NCI-H526 (cell line): ENCODE results near the gene FCER1G.
"Not testable (repeated sequence)": the region's sequence is repeated elsewhere in the genome, so short reads cannot be mapped to it uniquely, and the experiment has no call there.

Experiments used
- DNase-seq, 2 experiments: peaks; one replicate each; lab custom pipeline; 2025; lab: John Stamatoyannopoulos, UW

Gene FCER1G

DNA sequence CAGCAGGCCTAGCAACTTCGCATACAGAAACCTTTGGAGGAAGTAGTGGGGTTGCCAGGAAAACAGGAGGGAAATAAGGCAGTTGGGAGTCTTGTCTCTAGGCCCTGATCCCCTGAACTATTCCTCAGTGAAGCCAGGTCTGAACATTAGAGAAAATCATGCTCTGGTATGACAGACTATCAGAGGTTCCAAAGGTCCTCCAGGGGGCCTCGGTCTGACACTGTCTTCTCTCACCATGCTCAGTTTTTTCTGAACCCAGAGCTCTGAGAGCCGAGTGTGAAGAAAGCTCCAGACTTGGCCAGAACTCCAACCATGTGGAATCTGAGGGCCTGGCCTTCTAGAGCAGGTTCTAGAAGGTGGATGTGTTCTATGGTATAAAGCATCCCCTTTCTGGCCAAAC, 14.8 kb downstream of the FCER1G start:
- DNase-seq, result no peak

DNA sequence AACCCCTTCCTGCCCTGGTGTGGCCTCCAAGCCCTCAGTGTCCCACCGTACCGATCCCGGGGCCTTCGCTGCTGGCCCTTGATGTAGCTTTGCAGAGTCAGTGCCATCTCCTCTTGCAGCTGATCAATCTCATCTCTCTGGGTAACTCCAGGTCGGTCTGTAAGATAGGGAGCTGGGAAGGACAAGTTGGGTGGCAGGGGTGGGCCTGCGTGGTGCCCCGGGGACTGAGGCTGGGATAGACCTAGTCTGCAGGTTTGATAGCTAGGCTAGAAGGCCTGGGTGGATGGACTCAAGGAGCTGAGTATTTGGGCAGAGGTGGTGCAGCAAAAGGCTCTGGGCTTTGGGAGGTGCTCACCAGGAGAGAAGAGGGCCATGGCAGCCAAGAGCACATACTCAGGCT, 15.7 kb downstream of the FCER1G start:
- no peak for DNase-seq

DNA sequence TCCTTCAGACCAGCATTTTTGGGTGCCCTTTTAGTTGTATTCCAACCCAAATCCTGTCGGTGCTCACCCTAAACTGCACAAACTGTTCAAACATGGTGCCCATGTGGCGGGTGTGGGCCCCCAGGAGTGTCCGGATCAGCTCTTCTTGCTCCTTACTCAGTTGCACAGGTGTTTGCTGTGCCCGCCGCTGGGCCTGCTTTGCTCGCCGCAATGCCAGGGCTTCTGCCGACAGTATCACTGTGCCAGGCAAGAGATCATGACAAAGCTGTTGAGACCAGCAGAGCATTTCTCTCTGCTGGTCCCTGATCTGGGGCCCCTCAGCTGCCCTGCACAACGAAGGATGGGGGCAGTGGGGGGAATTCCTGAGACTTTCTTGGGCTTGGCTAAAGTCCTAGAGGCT, 18.0 kb downstream of the FCER1G start:
- no peak for DNase-seq

DNA sequence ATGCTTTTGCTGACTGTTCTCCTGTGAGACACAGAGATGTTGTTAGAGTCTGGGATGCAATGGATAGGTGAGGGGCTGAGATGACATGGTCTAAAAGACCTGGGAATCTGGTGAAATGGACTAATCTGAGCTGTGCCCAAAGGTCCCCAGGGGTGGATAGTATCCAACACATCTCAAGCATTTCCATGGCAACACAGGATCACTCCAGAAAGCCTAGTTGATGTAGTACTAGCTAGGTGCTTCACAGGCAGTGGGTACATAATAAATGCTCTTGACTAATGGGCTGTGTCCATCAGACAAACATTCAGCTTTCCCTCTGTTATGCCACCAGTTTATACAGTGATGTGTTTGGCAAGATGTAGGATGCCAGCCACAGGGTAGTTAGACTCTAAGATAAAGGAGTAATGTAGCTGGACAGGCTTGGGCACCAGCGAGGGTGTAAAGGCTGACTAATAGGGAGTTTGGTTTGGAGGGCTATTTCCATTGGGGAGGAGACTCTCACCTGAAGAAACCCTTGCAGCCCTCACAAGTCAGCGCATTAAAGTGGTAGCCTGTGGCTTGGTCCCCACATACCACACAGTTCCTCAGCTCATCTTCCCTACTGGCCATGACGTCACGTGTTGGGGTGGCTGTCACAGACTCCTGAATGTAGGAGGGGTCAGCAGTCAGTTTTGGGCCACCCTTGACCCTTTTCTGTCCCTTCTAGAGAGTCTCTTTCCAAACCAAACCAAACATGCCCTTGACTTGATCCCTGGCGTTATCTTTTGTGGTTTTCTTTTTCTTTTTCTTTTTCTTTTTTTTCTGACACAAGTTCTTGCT, 21.1 kb downstream of the FCER1G start:
- no peak for DNase-seq

DNA sequence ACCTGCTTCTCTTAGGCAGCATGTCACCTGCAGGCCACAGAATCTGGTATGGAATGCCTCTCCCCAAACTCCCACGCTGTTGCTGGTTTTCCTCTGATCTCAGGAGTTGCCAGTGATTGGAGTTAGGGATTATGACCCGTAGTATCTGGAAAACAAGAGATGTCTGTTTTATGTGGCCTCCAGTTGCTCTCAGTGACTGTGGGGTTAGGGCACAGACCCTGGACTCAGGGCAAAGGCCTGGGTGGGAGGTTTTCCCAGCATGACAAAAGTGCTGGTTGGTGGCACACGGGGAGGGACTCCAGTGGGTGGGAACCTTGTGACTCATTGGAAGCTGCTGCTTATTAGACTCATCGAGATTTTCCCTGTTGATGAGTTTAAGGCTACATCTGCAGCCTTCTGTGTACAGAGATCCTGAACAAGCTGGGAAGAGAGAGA, 23.0 kb downstream of the FCER1G start, which contains the start of gene NR1I3:
Gene NR1I3, minus strand, starts transcription at position 165 of the 435 bp plus-strand sequence. CDS start 1,638 bp downstream, outside the sequence.
- no peak for DNase-seq

DNA sequence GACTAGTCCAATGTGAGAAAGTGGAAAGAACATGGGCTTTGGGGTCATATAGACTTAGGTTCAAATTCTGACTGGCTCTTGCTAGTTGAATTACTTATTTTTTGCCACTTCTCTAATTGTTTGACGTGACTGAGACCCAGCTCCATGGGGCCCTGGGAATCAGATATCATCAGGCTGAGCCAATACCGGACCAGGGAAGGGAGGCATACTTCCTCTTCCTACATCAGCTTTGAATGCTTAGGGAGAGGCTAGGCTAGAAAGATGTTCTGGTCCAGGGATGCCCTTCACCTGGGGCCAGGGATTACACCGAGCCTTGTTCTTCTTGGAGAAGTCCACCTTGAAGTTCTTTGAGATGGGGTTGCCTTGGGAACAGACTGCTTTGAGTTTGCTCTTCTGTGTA, 26.6 kb downstream of the FCER1G start:
- no peak for DNase-seq

DNA sequence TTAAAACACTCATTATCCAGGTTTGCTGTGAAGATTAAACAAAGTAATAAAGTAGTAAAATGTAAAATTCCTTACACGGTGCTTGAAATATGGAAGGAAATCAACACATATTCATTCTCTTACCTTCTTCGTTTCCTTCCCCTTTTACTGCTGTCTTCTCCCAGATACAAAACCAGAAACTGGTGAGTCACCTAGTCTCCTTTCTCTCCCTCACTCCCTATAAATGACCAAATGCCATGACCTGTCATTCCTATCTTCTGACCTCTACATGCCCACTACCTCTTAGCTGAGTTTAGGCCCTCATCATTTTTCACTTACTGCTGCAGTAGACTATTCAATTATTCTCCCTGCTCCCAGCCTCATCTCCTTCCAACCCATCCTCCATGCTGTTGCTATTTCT, 27.2 kb downstream of the FCER1G start:
- no peak for DNase-seq

DNA sequence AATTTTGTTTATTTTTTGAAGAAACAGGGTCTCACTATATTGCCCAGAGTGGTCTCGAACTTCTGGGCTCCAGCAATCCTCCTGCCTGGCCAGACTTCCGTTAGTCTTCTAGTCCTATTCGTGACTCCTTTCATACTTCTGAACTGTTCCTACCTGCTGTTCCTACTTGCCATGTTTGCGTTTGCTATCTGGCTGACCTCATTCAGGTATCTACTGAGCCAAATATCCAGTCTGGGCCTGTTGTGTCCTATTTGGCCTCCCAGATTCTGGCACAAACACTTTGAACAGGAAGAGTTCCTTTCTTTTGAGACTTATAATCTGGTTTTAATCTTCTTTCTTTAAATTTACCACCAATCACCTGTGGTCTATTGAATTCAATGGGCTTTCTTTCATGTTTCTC, 29.8 kb downstream of the FCER1G start:
- DNase-seq, result no peak

DNA sequence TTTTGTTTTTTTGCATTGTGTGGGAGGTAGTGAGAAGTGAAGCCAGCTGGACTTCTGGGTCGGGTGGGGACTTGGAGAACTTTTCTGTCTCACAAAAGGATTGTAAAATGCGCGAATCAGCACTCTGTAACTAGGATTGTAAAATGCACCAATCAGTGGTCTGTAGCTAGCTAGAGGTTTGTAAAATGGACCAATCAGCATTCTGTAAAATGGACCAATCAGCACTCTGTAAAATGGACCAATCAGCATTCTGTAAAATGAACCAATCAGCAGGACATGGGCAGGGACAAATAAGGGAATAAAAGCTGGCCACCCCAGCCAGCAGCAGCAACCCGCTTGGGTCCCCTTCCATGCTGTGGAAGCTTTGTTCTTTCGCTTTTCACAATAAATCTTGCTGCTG, 35.0 kb downstream of the FCER1G start:
- DNase-seq, result not testable (repeated sequence)

DNA sequence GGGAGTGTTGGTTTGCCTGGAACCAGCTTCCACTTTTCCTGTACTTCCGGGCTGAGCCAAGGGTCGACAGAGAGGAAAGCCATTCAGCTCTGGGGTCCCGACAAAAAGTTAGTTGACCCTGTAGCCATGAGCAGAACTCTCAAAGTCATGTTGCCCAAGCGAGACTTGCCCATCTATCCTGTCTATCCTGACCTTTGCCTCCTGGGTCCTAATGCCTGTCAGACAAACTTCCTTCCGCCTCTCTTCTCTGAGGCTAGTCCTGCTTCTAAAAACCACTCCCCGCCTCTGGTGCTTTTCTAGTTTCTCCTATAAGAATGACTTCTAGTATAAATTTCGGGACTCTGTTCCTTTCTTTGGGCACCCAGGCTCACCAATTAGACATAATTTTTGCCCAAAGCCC, 35.7 kb downstream of the FCER1G start:
- no peak for DNase-seq

DNA sequence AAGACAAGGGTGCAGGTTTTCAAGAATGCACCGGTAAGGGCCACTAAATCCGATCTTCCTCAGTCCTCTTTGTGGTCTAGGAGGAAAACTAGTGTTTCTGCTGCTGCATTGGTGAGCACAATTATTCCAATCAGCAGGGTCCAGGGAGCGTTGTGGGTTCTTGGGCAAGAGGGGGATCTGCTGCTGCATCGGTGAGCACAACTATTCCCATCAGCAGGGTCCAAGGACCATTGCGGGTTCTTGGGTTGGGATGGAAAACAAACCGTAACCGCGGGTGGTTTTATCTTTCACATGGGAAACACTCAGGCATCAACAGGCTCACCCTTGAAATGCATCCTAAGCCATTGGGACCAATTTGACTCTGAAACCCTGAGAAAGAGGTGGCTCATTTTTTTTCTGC, 36.5 kb downstream of the FCER1G start:
- no peak for DNase-seq

DNA sequence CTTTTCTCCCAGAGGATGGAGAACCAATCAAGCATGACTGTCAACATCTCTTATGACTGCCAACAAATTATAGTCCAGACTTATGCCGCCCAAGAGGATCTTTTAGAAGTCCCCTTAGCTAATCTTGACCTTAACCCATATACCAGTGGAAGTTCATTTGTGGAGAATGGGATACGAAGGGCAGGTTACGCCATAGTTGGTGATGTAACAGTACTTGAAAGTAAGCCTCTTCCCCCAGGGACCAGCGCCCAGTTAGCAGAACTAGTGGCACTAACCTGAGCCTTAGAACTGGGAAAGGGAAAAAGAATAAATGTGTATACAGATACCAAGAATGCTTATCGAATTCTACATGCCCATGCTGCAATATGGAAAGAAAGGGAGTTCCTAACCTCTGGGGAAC, 40.2 kb downstream of the FCER1G start:
- DNase-seq, result not testable (repeated sequence)

DNA sequence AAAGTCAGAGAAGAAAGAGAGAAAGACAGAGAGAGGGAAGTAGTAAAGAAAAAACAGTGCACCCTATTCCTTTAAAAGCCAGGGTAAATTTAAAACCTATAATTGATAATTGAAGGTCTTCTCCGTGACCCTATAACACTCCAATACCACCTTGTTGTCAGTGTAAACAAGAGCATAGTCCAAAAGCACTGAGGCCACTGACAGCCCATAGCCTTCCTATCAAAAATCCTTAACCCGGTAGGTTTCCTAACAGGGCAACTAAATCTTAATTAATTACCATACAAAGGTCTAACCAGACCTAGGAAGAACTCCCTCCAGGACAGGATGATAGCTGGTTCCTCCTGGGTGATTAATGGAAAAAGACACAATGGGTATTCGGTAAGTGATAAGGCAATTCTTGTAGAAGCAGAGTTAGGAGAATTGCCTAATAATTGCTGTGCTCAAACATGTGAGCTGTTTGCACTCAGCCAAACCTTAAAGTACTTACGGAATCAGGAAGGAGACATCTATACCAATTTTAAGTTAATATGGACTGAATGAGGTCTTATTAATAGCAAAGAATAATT, 40.9 kb downstream of the FCER1G start:
- not testable (repeated sequence) for DNase-seq

DNA sequence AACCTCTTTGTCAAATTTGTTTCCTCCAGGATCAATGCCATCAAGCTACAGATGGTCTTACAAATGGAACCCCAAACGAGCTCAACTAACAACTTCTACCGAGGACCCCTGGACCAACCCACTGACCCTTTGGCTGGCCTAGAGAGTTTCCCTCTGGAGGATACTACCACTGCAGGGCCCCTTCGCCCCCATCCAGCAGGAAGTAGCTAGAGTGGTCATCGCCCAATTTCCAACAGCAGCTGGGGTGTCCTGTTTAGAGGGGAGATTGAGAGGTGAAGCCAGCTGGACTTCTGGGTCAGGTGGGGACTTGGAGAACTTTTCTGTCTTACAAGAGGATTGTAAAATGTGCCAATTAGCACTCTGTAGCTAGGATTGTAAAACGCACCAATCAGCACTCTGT, 42.0 kb downstream of the FCER1G start:
- not testable (repeated sequence) for DNase-seq

DNA sequence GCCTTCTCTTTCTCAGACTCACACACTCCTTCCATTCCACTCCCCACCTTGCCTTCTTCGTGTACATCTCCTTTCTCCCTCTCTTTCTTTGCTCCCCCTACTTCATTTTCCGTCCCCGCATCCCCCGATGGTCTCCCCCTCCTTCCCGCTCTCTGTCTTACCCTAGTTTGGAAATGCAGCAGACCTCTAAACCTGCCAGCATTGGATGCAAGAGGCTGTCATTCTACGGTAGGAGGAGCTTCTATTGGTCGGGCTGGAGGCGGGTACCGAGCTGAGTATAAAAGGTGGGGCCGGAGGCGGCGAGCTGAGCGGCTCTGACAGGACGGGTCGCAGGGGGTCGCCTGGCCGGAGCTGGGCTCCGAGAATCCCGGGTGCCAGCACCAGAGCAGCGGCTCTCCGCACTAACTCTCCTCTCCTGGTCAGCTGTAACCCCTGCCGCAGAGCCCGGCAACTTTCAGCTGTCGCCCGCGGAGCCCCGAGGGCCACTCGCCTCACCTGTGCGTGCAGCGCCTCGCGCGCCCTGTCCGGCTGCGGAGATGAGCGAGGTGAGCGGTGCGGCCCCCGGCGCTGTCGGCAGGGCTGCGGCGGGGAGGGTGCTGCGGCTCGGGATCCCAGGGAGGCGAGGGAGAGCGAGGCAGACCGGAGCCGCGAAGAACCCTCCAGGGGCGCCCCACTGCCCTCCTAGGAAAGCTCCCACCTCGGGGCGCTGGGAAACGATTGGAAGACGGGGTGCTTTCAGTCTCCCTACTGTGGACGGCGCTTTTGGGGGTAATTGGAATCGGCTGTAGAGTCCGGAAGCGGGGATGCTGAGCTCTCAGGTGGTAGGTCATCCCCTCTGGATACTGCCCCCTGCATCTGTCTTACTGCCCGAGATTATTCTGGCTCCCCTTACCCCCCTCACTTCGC, 43.6 kb downstream of the FCER1G start, which contains the start of gene PCP4L1:
Gene PCP4L1, plus strand, starts transcription at position 307 of the 906 bp plus-strand sequence. Its CDS starts 230 bp downstream, at position 537.
- DNase-seq, result peak; percentile 81 to 96

DNA sequence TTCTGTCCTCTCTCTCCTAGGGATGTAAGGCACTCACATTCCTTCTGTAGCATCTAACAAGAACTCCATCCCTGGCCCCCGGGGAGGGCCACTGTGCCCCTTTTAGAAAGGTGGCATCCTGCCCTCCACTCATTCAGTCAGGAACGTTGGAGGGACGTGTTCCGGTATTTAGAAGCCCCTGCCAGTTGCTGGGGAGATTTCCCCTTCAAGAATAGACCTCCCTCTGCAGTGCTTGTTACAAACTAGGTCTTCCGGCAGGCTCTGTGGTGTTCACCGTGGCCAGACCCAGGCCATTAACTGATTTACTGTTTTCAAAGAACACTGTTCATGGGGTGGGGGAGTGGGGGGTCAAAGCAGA, 44.2 kb downstream of the FCER1G start:
- no peak for DNase-seq

DNA sequence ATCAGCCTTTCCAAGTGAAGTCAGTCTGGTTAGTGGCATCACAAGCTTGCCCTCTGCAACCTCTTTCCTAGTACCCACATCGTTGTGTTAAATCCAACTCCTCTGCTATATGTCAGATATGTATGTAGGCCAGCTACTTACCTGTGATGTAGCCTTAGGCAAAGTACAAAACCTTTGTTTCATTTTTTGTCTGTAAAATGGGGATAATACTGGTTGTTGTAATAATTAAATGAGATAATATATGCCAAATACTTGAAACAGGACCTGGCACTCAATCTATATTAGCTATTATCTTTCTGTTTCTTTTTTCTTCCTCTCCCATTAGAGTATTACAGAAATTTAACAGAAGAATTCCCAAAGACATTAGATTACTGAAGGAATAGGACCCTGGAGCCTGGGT, 44.7 kb downstream of the FCER1G start:
- DNase-seq, result no peak

DNA sequence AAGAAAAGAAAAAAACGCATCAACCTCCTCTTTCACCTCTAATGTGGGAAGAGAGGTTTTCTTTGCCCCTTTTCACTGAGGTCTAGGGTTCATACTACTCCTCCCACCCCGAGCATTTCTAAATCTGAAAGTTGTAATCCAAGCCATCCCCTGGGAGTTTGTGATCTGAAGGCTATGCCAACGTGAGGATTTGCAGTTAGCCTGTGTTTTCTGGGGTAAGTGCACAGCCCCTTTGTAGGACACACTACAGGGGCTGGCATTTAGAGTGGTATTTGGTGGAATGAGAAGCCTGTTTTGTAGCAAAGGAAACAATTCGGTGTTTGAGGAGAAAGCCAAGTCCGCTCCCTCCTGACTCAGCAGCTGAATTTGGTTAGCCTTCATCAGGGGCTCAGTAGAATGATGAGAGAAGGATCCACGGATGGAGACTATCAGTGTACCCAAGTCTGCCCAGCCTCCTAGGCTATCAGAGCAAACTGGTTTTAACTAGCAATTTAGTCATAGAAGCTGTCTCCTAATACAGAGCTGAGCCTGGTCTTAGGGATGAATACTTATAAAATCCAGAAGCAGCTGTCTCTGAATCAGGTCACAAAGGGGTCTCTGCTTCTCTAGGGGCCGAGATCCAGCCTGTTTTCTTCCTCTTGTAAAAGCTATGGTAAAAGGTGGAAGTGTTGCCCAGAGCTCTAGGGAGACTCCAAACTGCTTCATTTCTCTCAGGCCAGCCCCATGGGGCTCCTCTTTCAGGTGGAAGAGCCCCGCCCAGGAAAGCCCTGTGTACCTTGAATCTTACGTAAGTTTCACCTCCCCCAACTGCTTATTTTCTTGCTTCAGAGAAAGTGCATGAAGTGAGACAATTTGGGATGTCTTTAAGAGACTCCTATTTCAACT, 45.5 kb downstream of the FCER1G start:
- DNase-seq, result peak in 1 of 2 experiments; percentile 48

DNA sequence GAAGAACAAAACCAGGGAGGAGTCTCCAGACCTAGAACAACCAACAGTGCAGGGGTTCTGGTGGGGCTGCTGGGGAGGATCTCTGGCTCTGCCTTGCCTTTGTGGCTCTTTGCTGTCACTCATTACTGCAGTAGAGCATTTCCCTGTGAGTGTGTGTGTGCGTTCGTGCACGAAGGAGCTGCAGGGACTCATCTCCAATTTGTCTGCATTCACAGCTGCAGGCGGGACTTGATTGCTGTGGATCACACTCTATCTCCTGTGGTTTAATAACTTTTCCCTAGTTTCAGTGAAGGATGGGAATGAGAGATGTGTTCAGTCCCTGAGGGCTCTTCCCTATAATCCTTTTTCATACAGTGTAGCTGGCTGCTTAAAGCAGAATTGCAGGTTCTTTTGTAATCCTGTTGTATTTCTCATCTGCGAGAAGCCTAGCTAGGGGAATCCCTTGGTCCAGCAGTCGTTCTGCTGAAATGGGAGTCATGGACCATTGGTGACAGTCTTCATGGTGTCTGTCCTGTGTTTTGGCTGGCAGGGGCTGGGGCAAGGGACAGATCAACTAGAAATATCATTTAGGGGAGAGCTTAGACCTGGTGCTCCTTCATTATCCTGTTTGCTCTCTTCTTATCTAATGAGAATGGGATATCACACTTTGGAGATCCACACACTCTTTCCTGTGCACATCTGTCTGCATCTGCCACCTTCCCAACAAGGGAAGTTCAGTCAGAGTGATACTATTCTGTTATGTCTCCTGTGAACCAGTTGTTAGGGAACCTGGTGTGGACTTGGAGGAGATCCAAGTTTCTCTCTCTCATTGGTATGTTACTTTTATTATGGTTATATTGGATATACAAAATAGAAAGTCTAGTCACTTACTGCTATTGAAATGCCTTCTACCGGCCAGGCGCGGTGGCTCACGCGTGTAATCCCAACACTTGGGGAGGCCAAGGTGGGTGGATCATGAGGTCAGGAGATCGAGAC, 46.5 kb downstream of the FCER1G start:
- peak in 1 of 2 experiments; percentile 28 for DNase-seq

DNA sequence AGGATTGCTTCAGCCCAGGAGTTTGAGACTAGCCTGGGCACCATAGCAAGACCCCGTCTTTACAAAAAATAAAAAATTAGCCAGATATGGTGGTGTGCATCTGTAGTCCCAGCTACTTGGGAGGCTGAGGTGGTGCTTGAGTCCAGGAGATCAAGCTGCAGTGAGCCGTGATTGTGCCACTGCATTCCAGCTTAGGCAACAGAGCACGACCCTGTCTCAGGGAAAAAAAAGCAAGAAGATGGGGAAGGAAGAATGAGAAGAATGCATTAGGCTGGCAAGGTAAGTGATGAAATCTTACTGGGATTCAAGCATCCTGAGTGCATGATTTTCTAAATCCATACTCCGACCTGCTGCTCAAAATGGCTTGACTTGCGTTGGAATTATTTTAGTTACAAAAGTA, 50.2 kb downstream of the FCER1G start:
- DNase-seq, result no peak
